Loucy (cell line): ENCODE measurements around the gene PIEZO1.

Experiments used
- H2AFZ ChIP-seq: fragments of 200-600 bp; sonication (generic); 2 replicates; pipeline ENCODE4 v1.6.0; 2016; ENCODE audit warnings: antibody characterized with exemption, mild to moderate bottlenecking, low read length, moderate library complexity
- H3F3A ChIP-seq: fragments of 200-600 bp; 2 replicates; pipeline ENCODE4 v1.6.0; 2016; ENCODE audit warnings: antibody characterized with exemption, low read depth, mild to moderate bottlenecking
- H3K27me3 ChIP-seq: fragments of 200-600 bp; sonication (generic); 2 replicates; pipeline ENCODE4 v1.6.1; 2014; ENCODE audit warnings: low read length, mild to moderate bottlenecking; ENCODE audit not compliant: insufficient read depth, poor library complexity, severe bottlenecking
- H3K36me3 ChIP-seq: fragments of 200-600 bp; sonication (generic); 2 replicates; pipeline ENCODE4 v1.6.1; 2016; ENCODE audit warnings: low read length; ENCODE audit not compliant: insufficient read depth
- H3K4me1 ChIP-seq: fragments of 200-600 bp; sonication (generic); 2 replicates; pipeline ENCODE4 v1.5.1; 2014; ENCODE audit warnings: low read length, mild to moderate bottlenecking; ENCODE audit not compliant: insufficient read depth, poor library complexity, severe bottlenecking
- H3K4me2 ChIP-seq: fragments of 200-600 bp; sonication (generic); 2 replicates; pipeline ENCODE4 v1.6.0; 2014; ENCODE audit warnings: antibody characterized with exemption, low read length, low read depth, mild to moderate bottlenecking; ENCODE audit not compliant: poor library complexity, severe bottlenecking
- H3K4me3 ChIP-seq: fragments of 200-600 bp; sonication (generic); 2 replicates; pipeline ENCODE4 v1.5.1; 2014; ENCODE audit warnings: low read length, mild to moderate bottlenecking, mixed read lengths; ENCODE audit not compliant: poor library complexity, severe bottlenecking
- H3K79me2 ChIP-seq: fragments of 200-600 bp; sonication (generic); 2 replicates; pipeline ENCODE4 v1.6.1; 2014; ENCODE audit warnings: low read length; ENCODE audit not compliant: insufficient read depth
- H3K9ac ChIP-seq: fragments of 200-600 bp; sonication (generic); 2 replicates; pipeline ENCODE4 v1.6.0; 2014; ENCODE audit warnings: mild to moderate bottlenecking, low read depth, low read length, moderate library complexity; ENCODE audit not compliant: poor library complexity, severe bottlenecking
- H3K9me2 ChIP-seq: fragments of 200-600 bp; sonication (generic); replicated peaks from 2 replicates; pipeline ENCODE4 v1.6.1; 2016; ENCODE audit warnings: low read depth, low read length, mixed read lengths
- H3K9me3 ChIP-seq: fragments of 200-600 bp; sonication (generic); 2 replicates; pipeline ENCODE4 v1.6.1; 2014; ENCODE audit warnings: mild to moderate bottlenecking, antibody characterized with exemption, low read length, low read depth; ENCODE audit not compliant: insufficient read depth
- H4K20me1 ChIP-seq: fragments of 200-600 bp; sonication (generic); 2 replicates; pipeline ENCODE4 v1.6.0; 2014; ENCODE audit warnings: antibody characterized with exemption, low read length, mild to moderate bottlenecking; ENCODE audit not compliant: insufficient read depth, poor library complexity, severe bottlenecking
- CTCF ChIP-seq: fragments of 200-600 bp; sonication (generic); conservative IDR thresholded peaks from 2 replicates; pipeline ENCODE4 v1.5.1; 2014; ENCODE audit warnings: mild to moderate bottlenecking, antibody characterized with exemption, low read length
- EZH2phosphoT487 ChIP-seq: fragments of 200-600 bp; IDR thresholded peaks from 2 replicates; pipeline ENCODE4 v1.6.1; 2018; ENCODE audit warnings: antibody characterized with exemption, mild to moderate bottlenecking, moderate library complexity, borderline replicate concordance

Gene PIEZO1

GRCh38 chr16:88719267-88719932 is 65.6 kb downstream of the PIEZO1 start:
- H3K9ac ChIP-seq, result no peak overlapping the region
- no peaks in the 10 kb centered on the region for H4K20me1 ChIP-seq
- H3K4me3 ChIP-seq, result no peak overlapping the region
- no peak overlapping the region for H2AFZ ChIP-seq
- H3F3A ChIP-seq, result no peaks in the 10 kb centered on the region
- TF ChIP-seq EZH2phosphoT487 (no peak), CTCF (no peak)
- no peaks in the 10 kb centered on the region for H3K4me1 ChIP-seq
- no peak overlapping the region for H3K4me2 ChIP-seq
- no peaks in the 10 kb centered on the region for H3K79me2 ChIP-seq
- no peaks in the 10 kb centered on the region for H3K9me2 ChIP-seq
- H3K36me3 ChIP-seq, result peaks cover 45% of the 10 kb centered on the region; the same call in 1 of the 2 replicates
- H3K27me3 ChIP-seq, result no peaks in the 10 kb centered on the region
- no peaks in the 10 kb centered on the region for H3K9me3 ChIP-seq

GRCh38 chr16:88718178-88718577 is 66.8 kb downstream of the PIEZO1 start:
- H3K4me3 ChIP-seq, result no peak overlapping the region
- no peaks in the 10 kb centered on the region for H3K79me2 ChIP-seq
- H3K36me3 ChIP-seq, result peaks cover 39% of the 10 kb centered on the region; the same call in 1 of the 2 replicates
- no peaks in the 10 kb centered on the region for H3K9me2 ChIP-seq
- no peak overlapping the region for H3K9ac ChIP-seq
- no peaks in the 10 kb centered on the region for H3K9me3 ChIP-seq
- TF ChIP-seq EZH2phosphoT487 (no peak), CTCF (no peak)
- H3K4me1 ChIP-seq, result no peaks in the 10 kb centered on the region
- H2AFZ ChIP-seq, result no peak overlapping the region
- no peaks in the 10 kb centered on the region for H4K20me1 ChIP-seq
- no peaks in the 10 kb centered on the region for H3F3A ChIP-seq
- H3K4me2 ChIP-seq, result no peak overlapping the region
- no peaks in the 10 kb centered on the region for H3K27me3 ChIP-seq

- no peak overlapping the region for H2AFZ ChIP-seq
- H4K20me1 ChIP-seq, result no peaks in the 10 kb centered on the region
- H3K79me2 ChIP-seq, result no peaks in the 10 kb centered on the region
- H3K36me3 ChIP-seq, result peaks cover 39% of the 10 kb centered on the region; the same call in 1 of the 2 replicates
- H3K9ac ChIP-seq, result no peak overlapping the region
- H3K4me2 ChIP-seq, result no peak overlapping the region
- no peaks in the 10 kb centered on the region for H3K9me3 ChIP-seq
- no peaks in the 10 kb centered on the region for H3K4me1 ChIP-seq
- no peak overlapping the region for H3K4me3 ChIP-seq
- H3F3A ChIP-seq, result no peaks in the 10 kb centered on the region
- TF ChIP-seq EZH2phosphoT487, result no peak
- no peak for TF ChIP-seq CTCF
- no peaks in the 10 kb centered on the region for H3K9me2 ChIP-seq
- no peaks in the 10 kb centered on the region for H3K27me3 ChIP-seq
Measured at GRCh38 chr16:88716601-88717001, 68.4 kb downstream of the PIEZO1 start.
